H9 (cell line): Measurements from ENCODE around the gene MAPK8IP2. TPM values are rescaled to one million over a fixed set of nuclear protein-coding genes. Genes with fewer than 3 reads are reported as not detected.

Experiments
- DNase-seq: peaks from one replicate; pipeline ENCODE4 v3.0.0-alpha.2; 2017
- H2AFZ ChIP-seq: one replicate; pipeline ENCODE4 v1.6.1; 2013; ENCODE audit warnings: mild to moderate bottlenecking, low read length, control low read depth, moderate library complexity
- H2AK5ac ChIP-seq: 2 replicates; pipeline ENCODE4 v1.6.1; 2013; ENCODE audit warnings: low read length, control low read depth, mixed read lengths; ENCODE audit not compliant: insufficient read length
- H2BK120ac ChIP-seq: one replicate; pipeline ENCODE4 v1.6.1; 2013; ENCODE audit warnings: low read depth, mild to moderate bottlenecking, low read length, control low read depth, inconsistent platforms; ENCODE audit not compliant: poor library complexity, severe bottlenecking
- H2BK12ac ChIP-seq: 2 replicates; pipeline ENCODE4 v1.6.1; 2013; ENCODE audit warnings: low read length, control low read depth, mixed read lengths, low read depth; ENCODE audit not compliant: insufficient read length
- H2BK15ac ChIP-seq: 2 replicates; pipeline ENCODE4 v1.6.1; 2013; ENCODE audit warnings: low read depth, low read length, control low read depth
- H2BK20ac ChIP-seq: one replicate; pipeline ENCODE4 v1.6.1; 2013; ENCODE audit warnings: low read depth, mild to moderate bottlenecking, low read length, control low read depth, inconsistent platforms; ENCODE audit not compliant: poor library complexity, severe bottlenecking
- H2BK5ac ChIP-seq: 2 replicates; pipeline ENCODE4 v1.6.1; 2013; ENCODE audit warnings: low read length, control low read depth, mixed read lengths; ENCODE audit not compliant: insufficient read length
- H3K14ac ChIP-seq: 2 replicates; pipeline ENCODE4 v1.6.1; 2013; ENCODE audit warnings: low read length, control low read depth; ENCODE audit not compliant: insufficient read depth
- H3K18ac ChIP-seq: 2 replicates; pipeline ENCODE4 v1.6.1; 2013; ENCODE audit warnings: low read depth, mild to moderate bottlenecking, mixed read lengths, low read length, control low read depth; ENCODE audit not compliant: insufficient read length
- H3K23ac ChIP-seq: 2 replicates; pipeline ENCODE4 v1.6.1; 2013; ENCODE audit warnings: low read length, control low read depth, mixed read lengths, low read depth; ENCODE audit not compliant: insufficient read length
- H3K23me2 ChIP-seq: 2 replicates; pipeline ENCODE4 v1.6.1; 2013; ENCODE audit warnings: low read depth, mild to moderate bottlenecking, mixed read lengths, low read length, control low read depth; ENCODE audit not compliant: insufficient read length, poor library complexity, severe bottlenecking
- H3K27ac ChIP-seq: 2 replicates; pipeline ENCODE4 v1.5.1; 2013; ENCODE audit warnings: low read length, control low read depth, mixed read lengths, low read depth; ENCODE audit not compliant: insufficient read length
- H3K27me3 ChIP-seq: 2 replicates; pipeline ENCODE4 v1.6.1; 2013; ENCODE audit warnings: low read length, control low read depth, inconsistent platforms; ENCODE audit not compliant: insufficient read depth
- H3K4ac ChIP-seq: 2 replicates; pipeline ENCODE4 v1.6.1; 2013; ENCODE audit warnings: low read depth, mild to moderate bottlenecking, control low read depth, inconsistent platforms, low read length, moderate library complexity
- H3K4me1 ChIP-seq: 2 replicates; pipeline ENCODE4 v1.6.1; 2013; ENCODE audit warnings: low read length, control low read depth, inconsistent platforms; ENCODE audit not compliant: insufficient read depth
- H3K4me2 ChIP-seq: 2 replicates; pipeline ENCODE4 v1.6.1; 2013; ENCODE audit warnings: low read length, control low read depth, mixed read lengths; ENCODE audit not compliant: insufficient read length, insufficient read depth
- H3K56ac ChIP-seq: 2 replicates; pipeline ENCODE4 v1.6.1; 2013; ENCODE audit warnings: low read depth, mild to moderate bottlenecking, mixed read lengths, low read length, control low read depth; ENCODE audit not compliant: insufficient read length
- H3K79me1 ChIP-seq: 2 replicates; pipeline ENCODE4 v1.6.1; 2013; ENCODE audit warnings: low read depth, mild to moderate bottlenecking, moderate library complexity, low read length, control low read depth, inconsistent platforms; ENCODE audit not compliant: insufficient read depth, poor library complexity, severe bottlenecking
- H3K79me2 ChIP-seq: 2 replicates; pipeline ENCODE4 v1.6.1; 2013; ENCODE audit warnings: low read length, control low read depth, inconsistent platforms; ENCODE audit not compliant: insufficient read depth
- H3K9ac ChIP-seq: 2 replicates; pipeline ENCODE4 v1.6.1; 2013; ENCODE audit warnings: low read length, control low read depth, mixed read lengths; ENCODE audit not compliant: insufficient read length; ENCODE audit errors: extremely low read depth
- H3K9me3 ChIP-seq: one replicate; pipeline ENCODE4 v1.6.1; 2013; ENCODE audit warnings: low read depth, low read length, inconsistent platforms; ENCODE audit not compliant: control insufficient read depth
- H3T11ph ChIP-seq: one replicate; pipeline ENCODE4 v1.6.1; 2013; ENCODE audit warnings: mild to moderate bottlenecking, low read length, control low read depth, inconsistent platforms
- H4K20me1 ChIP-seq: one replicate; pipeline ENCODE4 v1.6.1; 2013; ENCODE audit not compliant: control insufficient read depth, insufficient read length, insufficient read depth
- H4K5ac ChIP-seq: 2 replicates; pipeline ENCODE4 v1.6.1; 2013; ENCODE audit warnings: low read depth, mild to moderate bottlenecking, mixed read lengths, low read length, control low read depth; ENCODE audit not compliant: insufficient read length
- H4K8ac ChIP-seq: replicated peaks from 2 replicates; pipeline ENCODE4 v1.6.1; 2013; ENCODE audit warnings: low read length, control low read depth, mixed read lengths, low read depth; ENCODE audit not compliant: insufficient read length
- H4K91ac ChIP-seq: 2 replicates; pipeline ENCODE4 v1.6.1; 2013; ENCODE audit warnings: low read depth, mild to moderate bottlenecking, moderate library complexity, mixed read lengths, low read length, control low read depth; ENCODE audit not compliant: insufficient read length
- H3K27ac Mint-ChIP-seq, 3 experiments: 2 replicates in 2 of 3; 3 replicates in 1 of 3; pipeline ENCODE4 v1.8.0; 2020 to 2021; ENCODE audit warnings: mixed read lengths in 3 of 3, mild to moderate bottlenecking in 1 of 3, moderate library complexity in 1 of 3
- H3K27me3 Mint-ChIP-seq: 2 replicates; pipeline ENCODE4 v1.8.0; 2021; ENCODE audit warnings: low read depth, mild to moderate bottlenecking, moderate library complexity, mixed read lengths
- H3K36me3 Mint-ChIP-seq, 3 experiments: 2 replicates in 2 of 3; 3 replicates in 1 of 3; pipeline ENCODE4 v1.8.0; 2020 to 2021; ENCODE audit warnings: low read depth in 3 of 3, mixed read lengths in 3 of 3; ENCODE audit not compliant: insufficient read depth in 1 of 3
- H3K4me1 Mint-ChIP-seq, 2 experiments: 2 replicates each; pipeline ENCODE4 v1.8.0; 2020; ENCODE audit warnings: mixed read lengths in 2 of 2
- H3K4me3 Mint-ChIP-seq, 2 experiments: 2 replicates in 1 of 2; 3 replicates in 1 of 2; pipeline ENCODE4 v1.8.0; 2020 to 2021; ENCODE audit warnings: mild to moderate bottlenecking in 2 of 2, mixed read lengths in 2 of 2, moderate library complexity in 1 of 2
- H3K9me3 Mint-ChIP-seq, 2 experiments: 2 replicates in 1 of 2; 3 replicates in 1 of 2; pipeline ENCODE4 v1.8.0; 2020; ENCODE audit warnings: mild to moderate bottlenecking in 2 of 2, mixed read lengths in 2 of 2, moderate library complexity in 1 of 2
- CTCF ChIP-seq: fragments of 200-600 bp; sonication (generic); conservative IDR thresholded peaks from 3 replicates; pipeline ENCODE4 v1.8.0; 2021; ENCODE audit warnings: antibody characterized with exemption, mild to moderate bottlenecking
- WGBS: extraction: QIAGEN DNeasy Blood & Tissue Kit; methylation state at CpG from one replicate; pipeline ENCODE4 v1.1.7; 2013; ENCODE audit warnings: missing lambda C conversion rate, low lambda C conversion rate, mixed read lengths; ENCODE audit not compliant: insufficient read length; ENCODE audit errors: extremely low coverage; 5-methylcytosine and 5-hydroxymethylcytosine counted together
- total RNA-seq: library from RNA; stranded (reverse); gene quantifications from 2 replicates; pipeline ENCODE4 v1.2.1, GENCODE V29; 2021

Gene MAPK8IP2
- total RNA-seq, 1 experiment from 2014 or later: 5.7 TPM

DNA sequence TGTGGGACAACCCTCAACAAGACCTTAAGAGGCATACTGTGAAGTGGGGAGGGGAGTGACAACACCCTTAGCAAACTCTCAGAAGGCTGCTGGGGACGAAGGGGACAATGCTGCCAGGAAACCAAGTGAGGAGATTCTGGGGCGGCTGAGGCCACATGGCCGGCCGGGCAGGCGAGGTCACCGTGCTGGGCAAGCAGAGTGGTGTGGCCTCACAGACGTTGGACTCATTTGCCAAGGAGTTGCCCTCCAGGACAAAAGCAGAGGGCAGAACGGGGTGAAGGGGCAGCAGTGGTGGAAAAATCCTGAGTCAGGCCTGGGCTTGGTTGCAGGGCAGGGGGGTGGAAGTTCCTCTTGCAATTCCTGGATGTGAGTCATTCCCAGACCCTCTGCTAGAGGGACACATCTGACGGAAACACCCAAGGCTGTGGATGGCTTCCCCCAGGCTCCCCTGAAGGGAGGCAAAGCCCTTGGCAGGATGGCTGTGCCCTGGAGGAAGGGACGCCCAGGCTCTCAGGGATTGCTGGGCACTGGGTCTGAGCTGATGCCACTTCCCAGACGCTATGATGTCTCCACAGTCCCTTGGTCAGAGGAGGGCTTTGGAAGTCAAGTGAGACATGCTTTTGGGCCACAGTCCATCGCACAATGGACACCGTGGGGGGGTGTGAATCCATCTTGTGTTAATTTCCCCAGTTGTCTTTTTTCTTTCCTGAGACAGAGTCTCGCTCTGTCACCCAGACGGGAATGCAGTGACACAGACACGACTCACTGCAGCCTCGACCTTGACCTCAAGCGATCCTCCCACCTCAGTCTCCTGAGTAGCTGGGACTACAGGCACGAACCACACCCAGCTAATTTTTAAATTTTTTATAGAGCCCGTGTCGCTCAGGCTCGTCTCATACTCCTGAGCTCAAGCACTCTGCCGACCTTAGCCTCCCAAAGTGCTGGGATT, 55.8 kb downstream of the MAPK8IP2 start:
- WGBS: no CpG with 5 or more reads among the region's 23 CpGs
- Mint-ChIP-seq H3K4me1 (no peaks in the 10 kb centered on the region), H3K4me3 (no peak overlapping the region), H3K9me3 (peaks cover 19 to 25% of the 10 kb centered on the region in 2 experiments; a peak in 4 of 5 replicates), H3K27me3 (peaks cover 84% of the 10 kb centered on the region), H3K27ac (no peak overlapping the region), H3K36me3 (peaks cover 0 to 3% (median 0%) of the 10 kb centered on the region in 3 experiments; a peak in 2 of 7 replicates)
- TF ChIP-seq CTCF: no peak
- H3K4me1 ChIP-seq: no peaks in the 10 kb centered on the region
- no peaks in the 10 kb centered on the region for H3K79me2 ChIP-seq
- H2BK20ac ChIP-seq: no peak overlapping the region
- no peak overlapping the region for H4K91ac ChIP-seq
- H3K4ac ChIP-seq: no peak overlapping the region
- no peak overlapping the region for H2BK15ac ChIP-seq
- H4K5ac ChIP-seq: no peak overlapping the region
- no peak overlapping the region for H3K4me2 ChIP-seq
- H3K23me2 ChIP-seq: no peaks in the 10 kb centered on the region
- no peak overlapping the region for H3K23ac ChIP-seq
- no peak overlapping the region for H3K14ac ChIP-seq
- no peak overlapping the region for H4K8ac ChIP-seq
- peaks cover 3% of the 10 kb centered on the region; the same call in 1 of the 2 replicates for H3K27me3 ChIP-seq
- no peaks in the 10 kb centered on the region for H4K20me1 ChIP-seq
- no peak overlapping the region for H3K56ac ChIP-seq
- no peak overlapping the region for H3K27ac ChIP-seq
- no peak overlapping the region for H3K18ac ChIP-seq
- no peak overlapping the region for H2AFZ ChIP-seq
- H2BK5ac ChIP-seq: no peak overlapping the region
- no peaks in the 10 kb centered on the region for H3K79me1 ChIP-seq
- DNase-seq: no peak
- no peak overlapping the region for H2BK120ac ChIP-seq
- H2AK5ac ChIP-seq: no peak overlapping the region
- peaks cover 5% of the 10 kb centered on the region for H3K9me3 ChIP-seq
- no peak overlapping the region for H3K9ac ChIP-seq
- no peak overlapping the region for H3T11ph ChIP-seq
- H2BK12ac ChIP-seq: no peak overlapping the region
